Heart left ventricle (tissue), 16 donors: ENCODE results near the gene TNFRSF8. TPM values are rescaled to one million over a fixed set of nuclear protein-coding genes. Genes with fewer than 3 reads are reported as not detected.

Experiments used
- ATAC-seq, 4 donors: fragments of 200-7000 bp; cut with Tn5 transposase; one replicate each; pipeline ENCODE4 v1.9.1; 2020 to 2022; ENCODE audit warnings: moderate library complexity in 4 of 4, mild to moderate bottlenecking in 3 of 4, moderate number of reproducible peaks in 1 of 4
- DNase-seq, 5 donors: peaks; one replicate each; pipeline ENCODE4 v3.0.0-alpha.2; 2020
- H3K27ac ChIP-seq, 12 donors: fragments of 200-600 bp; sonication (generic) in 4 of 12; one replicate each; pipeline versions ENCODE4 v1.5.0 to v1.8.0; 2016 to 2022; ENCODE audit warnings: mild to moderate bottlenecking in 2 of 12
- H3K27me3 ChIP-seq, 9 donors: fragments of 200-600 bp; sonication (generic) in 2 of 9; one replicate each; pipeline versions ENCODE4 v1.5.1 to v1.8.0; 2016 to 2022; ENCODE audit warnings: mild to moderate bottlenecking in 3 of 9
- H3K36me3 ChIP-seq, 9 donors: fragments of 200-600 bp; sonication (generic) in 2 of 9; one replicate each; pipeline versions ENCODE4 v1.5.0 to v1.8.0; 2018 to 2022; ENCODE audit warnings: mild to moderate bottlenecking in 2 of 9
- H3K4me1 ChIP-seq, 12 donors: fragments of 200-600 bp; sonication (generic) in 4 of 12; one replicate each; pipeline versions ENCODE4 v1.5.0 to v1.8.0; 2016 to 2022; ENCODE audit warnings: mild to moderate bottlenecking in 3 of 12
- H3K4me3 ChIP-seq, 12 donors: fragments of 200-600 bp; sonication (generic) in 4 of 12; one replicate each; pipeline versions ENCODE4 v1.5.0 to v1.8.0; 2017 to 2022; ENCODE audit warnings: mild to moderate bottlenecking in 9 of 12, moderate library complexity in 4 of 12
- H3K9me3 ChIP-seq, 12 donors: fragments of 200-600 bp; sonication (generic) in 4 of 12; one replicate each; pipeline versions ENCODE4 v1.5.0 to v1.8.0; 2016 to 2022; ENCODE audit warnings: mild to moderate bottlenecking in 1 of 12
- CTCF ChIP-seq, 12 donors: fragments of 200-600 bp; sonication (generic) in 4 of 12; IDR thresholded peaks; one replicate each; pipeline versions ENCODE4 v1.5.0 to v1.8.0; 2018 to 2022; ENCODE audit warnings: antibody characterized with exemption in 12 of 12, mild to moderate bottlenecking in 5 of 12
- POLR2A ChIP-seq, 2 donors: fragments of 450-650 bp; IDR thresholded peaks; one replicate each; pipeline ENCODE4 v1.6.1; 2017; ENCODE audit warnings: antibody characterized with exemption in 2 of 2, mild to moderate bottlenecking in 2 of 2, moderate library complexity in 2 of 2
- WGBS, 4 donors: extraction: QIAGEN DNeasy Blood & Tissue Kit in 2 of 4; methylation state at CpG; one replicate each; pipeline versions ENCODE4 v1.1.5 to v1.1.7; 2013 to 2018; 5-methylcytosine and 5-hydroxymethylcytosine counted together
- intact Hi-C, 10 donors: fragments of 100-400 bp; cut with DNase I; formaldehyde crosslinking; loops; one replicate each; pipeline versions ENCODE4 v1.11.1 to v1.14.2; 2022
- polyA plus RNA-seq, 2 donors: library from polyadenylated mRNA; stranded (reverse); fragments of 200-250 nt; gene quantifications; one replicate each; pipeline ENCODE4 v1.2.3, GENCODE V29; 2013
- total RNA-seq, 9 donors: library from RNA; depleted of rRNA in 2 of 9; stranded (reverse); fragments of >200 nt in 2 of 9; fragmentation: NEBNext Ultra II Directional in 3 of 9; extraction: Animal tissue kit (Norgen Biotek cat#: 25700) in 3 of 9; gene quantifications; one replicate each; pipeline versions ENCODE4 v1.1.0 to v1.2.4, GENCODE V29; 2016 to 2023
- donor health status: ischemic (EF 13 %, LVEDD 7.1; RV severe dilation, severe dysfunction).
- donor health status: healthy with polysubstance abuse.
- donor health status: DM: no; HTN: yes; CAD: no.
- donor health status: DM: no; HTN: no; CAD: no.
- donor health status: ischemic (EF 25% LVEDD 6.9; RV normal size, moderate dysfunction).
- donor health status: ischemic (EF 25% LVEDD 5.7; RV mildly dilated, moderate dysfunction).
- donor health status: healthy.
- donor health status: DM: yes; HTN: yes; CAD: no.
- donor health status: ischemic (EF 35%, LVEDD 5.7; RV mildly dilated, moderate dysfunction).
- donor health status: nonischemic (EF 11% LVEDD 7.7; RV severe dilation, severe dysfunction).
- donor health status: DM: yes; HTN: yes; CAD: no.
- donor health status: PGD.
- donor health status: ischemic (EF 29% LVEDD 5.4; RV normal size, mild dysfunction).
- donor health status: nonischemic (EF 23%, LVEDD 6.1; RV moderate dilation, normal function).

TNFRSF8 gene
- total and polyA plus RNA-seq, 11 donors, result 0.51 to 4.5 (median 0.76) TPM

GRCh38 chr1:12075195-12076114, 12.4 kb downstream of the TNFRSF8 start:
- intact Hi-C loops, result no loop called here
- DNase-seq (peak in 4 of 5 donors; percentile 29 to 60 (median 41)), ATAC-seq (peak in 2 of 4 donors; percentile 60 to 64)
- H3K36me3 ChIP-seq, result no peaks in the 10 kb centered on the region
- H3K4me3 ChIP-seq, result no peak overlapping the region
- H3K4me1 ChIP-seq, result peaks cover 0 to 6% (median 0%) of the 10 kb centered on the region in 12 donors
- WGBS, 4 donors, result 56 to 64% (median 61%) methylated on average over 19 of the region's 19 CpGs
- TF ChIP-seq POLR2A (IDR thresholded peaks at IDR 0.05), result no peak
- TF ChIP-seq CTCF (IDR thresholded peaks at IDR 0.05), result no peak
- peaks cover 0 to 8% (median 0%) of the 10 kb centered on the region in 12 donors for H3K9me3 ChIP-seq
- peak overlapping the region in 1 of 12 donors; percentile 26 for H3K27ac ChIP-seq
- peaks cover 0 to 17% (median 0%) of the 10 kb centered on the region in 9 donors for H3K27me3 ChIP-seq

DNA sequence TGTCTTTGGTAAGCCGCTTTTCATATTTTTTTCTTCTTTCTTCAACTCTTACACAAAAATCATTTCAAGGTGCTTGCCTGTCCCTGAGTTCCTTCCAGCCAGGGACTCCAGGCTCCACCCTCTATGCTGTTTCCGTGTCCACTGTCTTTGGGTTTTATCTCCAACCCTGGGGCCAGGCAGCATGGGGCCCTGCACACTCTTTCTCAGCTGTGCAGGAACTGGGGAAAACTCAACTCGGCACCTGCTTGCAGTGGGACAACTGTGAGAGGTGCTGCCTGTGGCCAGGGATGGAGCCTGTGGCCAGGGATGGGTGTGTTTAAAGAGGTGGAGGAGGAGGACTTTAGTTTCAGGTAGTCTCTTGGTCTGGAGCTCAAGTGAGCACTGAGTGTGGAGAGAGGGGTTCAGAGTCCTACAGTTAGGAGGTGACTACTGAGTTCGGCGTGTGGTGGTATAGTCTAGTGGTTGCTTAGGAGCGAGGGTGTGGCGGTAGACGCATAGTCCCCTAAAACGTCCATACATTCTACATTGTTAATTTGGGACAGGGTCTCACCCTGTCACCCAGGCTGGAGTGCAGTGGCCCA, 13.4 kb downstream of the TNFRSF8 start:
- TF ChIP-seq CTCF (IDR thresholded peaks at IDR 0.05) (no peak), POLR2A (IDR thresholded peaks at IDR 0.05) (no peak)
- Histone ChIP-seq H3K27me3 (peaks cover 0 to 13% (median 0%) of the 10 kb centered on the region in 9 donors), H3K9me3 (peaks cover 0 to 8% (median 0%) of the 10 kb centered on the region in 12 donors), H3K36me3 (no peaks in the 10 kb centered on the region), H3K4me1 (peaks cover 0 to 6% (median 0%) of the 10 kb centered on the region in 12 donors), H3K27ac (no peak overlapping the region), H3K4me3 (no peak overlapping the region)
- no peak for ATAC-seq
- DNase-seq, result peak in 1 of 5 donors; percentile 3
- intact Hi-C loops, result no loop called here
- WGBS, 4 donors, result 82 to 89% (median 85%) methylated on average over 9 of the region's 9 CpGs

- Histone ChIP-seq H3K9me3 (peaks cover 0 to 24% (median 4%) of the 10 kb centered on the region in 12 donors), H3K4me1 (peaks cover 0 to 6% (median 0%) of the 10 kb centered on the region in 12 donors), H3K4me3 (no peak overlapping the region), H3K27ac (no peak overlapping the region), H3K27me3 (peaks cover 0 to 13% (median 0%) of the 10 kb centered on the region in 9 donors), H3K36me3 (no peaks in the 10 kb centered on the region)
- ATAC-seq (no peak), DNase-seq (no peak)
- WGBS, 4 donors, result 65 to 76% (median 68%) methylated on average over 7 of the region's 7 CpGs
- intact Hi-C loops, result no loop called here
- TF ChIP-seq POLR2A (IDR thresholded peaks at IDR 0.05) (no peak), CTCF (IDR thresholded peaks at IDR 0.05) (no peak)
These were observed 15.5 kb downstream of the TNFRSF8 start for GRCh38 chr1:12078575-12078937.
